Astrocyte of the spinal cord (primary cell): ENCODE results near the gene SAMD1.

ENCODE experiments used
- DNase-seq: peaks from one replicate; pipeline ENCODE4 v3.0.0; 2011; ENCODE audit warnings: low read depth, low spot score
- H3K4me3 ChIP-seq: 2 replicates; pipeline ENCODE4 v1.5.1; 2011; ENCODE audit warnings: low read depth, mild to moderate bottlenecking, low read length, moderate library complexity
- CTCF ChIP-seq: IDR thresholded peaks from 2 replicates; pipeline ENCODE4 v1.5.1; 2012; ENCODE audit warnings: low read depth, mild to moderate bottlenecking, low read length, inconsistent platforms
- in situ Hi-C: cut with HindIII; loops from 2 replicates; pipeline ENCODE4 v1.10.0; 2017; ENCODE audit warnings: low sequenced_read_pairs

Gene SAMD1

GRCh38 chr19:14091081-14091812 lies 696 bp upstream of the SAMD1 start:
- in situ Hi-C loops: loop anchor here (25.0 kb wide), 1 partner anchor 204 kb away; the partner anchor contains the start of gene NANOS3
- H3K4me3 ChIP-seq: peak overlapping the region; percentile 70
- TF ChIP-seq CTCF: peak; percentile 8
- peak; percentile 60 for DNase-seq

GRCh38 chr19:14089662-14090508 lies 666 bp downstream of the SAMD1 start:
- peak; percentile 57 for DNase-seq
- H3K4me3 ChIP-seq: peak overlapping the region; percentile 70
- in situ Hi-C loops: loop anchor here (25.0 kb wide), 1 partner anchor 203 kb away; the partner anchor contains the start of gene NANOS3
- TF ChIP-seq CTCF: no peak

GRCh38 chr19:14089412-14089661 lies 1.2 kb downstream of the SAMD1 start:
- DNase-seq: no peak
- peak; percentile 24 for TF ChIP-seq CTCF
- in situ Hi-C loops: loop anchor here (25.0 kb wide), 1 partner anchor 202 kb away; the partner anchor contains the start of gene NANOS3
- H3K4me3 ChIP-seq: peak overlapping the region; percentile 36

- peak overlapping the region; percentile 36 for H3K4me3 ChIP-seq
- in situ Hi-C loops: loop anchor here (25.0 kb wide), 1 partner anchor 202 kb away; the partner anchor contains the start of gene NANOS3
- TF ChIP-seq CTCF: no peak
- no peak for DNase-seq
These were observed 1.7 kb downstream of the SAMD1 start for GRCh38 chr19:14088634-14089411.

GRCh38 chr19:14086098-14086497 lies 4.5 kb downstream of the SAMD1 start:
- in situ Hi-C loops: loop anchor here (25.0 kb wide), 1 partner anchor 199 kb away; the partner anchor contains the start of gene NANOS3
- H3K4me3 ChIP-seq: no peak overlapping the region
- TF ChIP-seq CTCF: no peak
- no peak for DNase-seq
